ENCODE data around the gene AQP6.

The AQP6 gene

GRCh38 chr12:49933796-49934195 lies 39.0 kb upstream of the AQP6 start:
- Histone ChIP-seq H2AFZ (ENCODE audit: low read length) (no peak overlapping the region), H3K9ac (ENCODE audit: low read length) (no peak overlapping the region), H3K27me3 (replicated peaks; ENCODE audit: insufficient read depth, low read length) (no peaks in the 10 kb centered on the region), H3F3A (ENCODE audit: insufficient read depth, low read length) (no peaks in the 10 kb centered on the region), H3K4me1 (ENCODE audit: low read length) (no peaks in the 10 kb centered on the region), H3K9me2 (replicated peaks; ENCODE audit: insufficient read depth, low read length) (no peaks in the 10 kb centered on the region), H3K4me2 (ENCODE audit: low read depth, low read length) (no peak overlapping the region), H3K9me3 (replicated peaks; ENCODE audit: insufficient read depth, low read length) (no peaks in the 10 kb centered on the region), H3K79me2 (ENCODE audit: low read length) (no peaks in the 10 kb centered on the region), H3K4me3 (ENCODE audit: low read length) (no peak overlapping the region), H3K27ac (ENCODE audit: low read length) (no peak overlapping the region), H4K20me1 (ENCODE audit: insufficient read depth, low read length) (no peaks in the 10 kb centered on the region), H3K36me3 (replicated peaks; ENCODE audit: insufficient read depth, low read length) (no peaks in the 10 kb centered on the region)
- no peak for TF ChIP-seq EZH2phosphoT487 (IDR thresholded peaks at IDR 0.05; ENCODE audit: low read length)
- TF ChIP-seq EZH2 (optimal IDR thresholded peaks at IDR 0.05; ENCODE audit: low read depth, low read length), result no peak
- no peak for TF ChIP-seq CTCF (IDR thresholded peaks at IDR 0.05; ENCODE audit: low read length)
- DNase-seq, result no peak

- no peaks in the 10 kb centered on the region for H3K4me1 ChIP-seq (ENCODE audit: low read length)
- H3K9me2 ChIP-seq (replicated peaks; ENCODE audit: insufficient read depth, low read length), result no peaks in the 10 kb centered on the region
- H3F3A ChIP-seq (ENCODE audit: insufficient read depth, low read length), result no peaks in the 10 kb centered on the region
- H3K36me3 ChIP-seq (replicated peaks; ENCODE audit: insufficient read depth, low read length), result no peaks in the 10 kb centered on the region
- no peak overlapping the region for H3K4me3 ChIP-seq (ENCODE audit: low read length)
- no peaks in the 10 kb centered on the region for H3K79me2 ChIP-seq (ENCODE audit: low read length)
- no peak overlapping the region for H3K9ac ChIP-seq (ENCODE audit: low read length)
- H3K9me3 ChIP-seq (replicated peaks; ENCODE audit: insufficient read depth, low read length), result no peaks in the 10 kb centered on the region
- no peak overlapping the region for H3K27ac ChIP-seq (ENCODE audit: low read length)
- no peak overlapping the region for H2AFZ ChIP-seq (ENCODE audit: low read length)
- H3K27me3 ChIP-seq (replicated peaks; ENCODE audit: insufficient read depth, low read length), result no peaks in the 10 kb centered on the region
- DNase-seq, result no peak
- H4K20me1 ChIP-seq (ENCODE audit: insufficient read depth, low read length), result no peaks in the 10 kb centered on the region
- no peak overlapping the region for H3K4me2 ChIP-seq (ENCODE audit: low read depth, low read length)
- TF ChIP-seq CTCF (IDR thresholded peaks at IDR 0.05; ENCODE audit: low read length) (no peak), EZH2phosphoT487 (IDR thresholded peaks at IDR 0.05; ENCODE audit: low read length) (no peak), EZH2 (optimal IDR thresholded peaks at IDR 0.05; ENCODE audit: low read depth, low read length) (no peak)
Measured at GRCh38 chr12:49934505-49934904, 38.2 kb upstream of the AQP6 start.

- Histone ChIP-seq H3K79me2 (ENCODE audit: low read length) (no peaks in the 10 kb centered on the region), H3K4me3 (ENCODE audit: low read length) (no peak overlapping the region), H2AFZ (ENCODE audit: low read length) (no peak overlapping the region), H3K4me2 (ENCODE audit: low read depth, low read length) (no peak overlapping the region), H4K20me1 (ENCODE audit: insufficient read depth, low read length) (no peaks in the 10 kb centered on the region), H3K27me3 (replicated peaks; ENCODE audit: insufficient read depth, low read length) (no peaks in the 10 kb centered on the region), H3K9ac (ENCODE audit: low read length) (no peak overlapping the region), H3K36me3 (replicated peaks; ENCODE audit: insufficient read depth, low read length) (no peaks in the 10 kb centered on the region), H3F3A (ENCODE audit: insufficient read depth, low read length) (no peaks in the 10 kb centered on the region), H3K9me2 (replicated peaks; ENCODE audit: insufficient read depth, low read length) (no peaks in the 10 kb centered on the region), H3K4me1 (ENCODE audit: low read length) (no peaks in the 10 kb centered on the region), H3K27ac (ENCODE audit: low read length) (no peak overlapping the region), H3K9me3 (replicated peaks; ENCODE audit: insufficient read depth, low read length) (no peaks in the 10 kb centered on the region)
- no peak for DNase-seq
- no peak for TF ChIP-seq EZH2 (optimal IDR thresholded peaks at IDR 0.05; ENCODE audit: low read depth, low read length)
- TF ChIP-seq CTCF (IDR thresholded peaks at IDR 0.05; ENCODE audit: low read length), result no peak
- no peak for TF ChIP-seq EZH2phosphoT487 (IDR thresholded peaks at IDR 0.05; ENCODE audit: low read length)
Measured at GRCh38 chr12:49936925-49937324, 35.8 kb upstream of the AQP6 start.
